NOMO-1 treated with DMSO at 0.1 percent for 48 hours (cell line): ENCODE data around the gene ESM1.

ENCODE experiments used
- DNase-seq: peaks from one replicate; lab custom pipeline; 2025; ENCODE audit not compliant: unreplicated experiment; lab: John Stamatoyannopoulos, UW

Gene ESM1

GRCh38 chr5:54986269-54986654 lies 869 bp upstream of the ESM1 start:
- no peak for DNase-seq

GRCh38 chr5:54981928-54982327 lies 3.5 kb downstream of the ESM1 start:
- no peak for DNase-seq

- no peak for DNase-seq
Measured at GRCh38 chr5:54975701-54976100, 9.7 kb downstream of the ESM1 start.

- DNase-seq = no peak
Measured at GRCh38 chr5:54969856-54970828, 15.3 kb downstream of the ESM1 start.

GRCh38 chr5:54969242-54969641 lies 16.2 kb downstream of the ESM1 start:
- DNase-seq = no peak

GRCh38 chr5:54965806-54966205 lies 19.6 kb downstream of the ESM1 start:
- no peak for DNase-seq

GRCh38 chr5:54964405-54964804 lies 21.0 kb downstream of the ESM1 start:
- DNase-seq = no peak

GRCh38 chr5:54959673-54960418 lies 25.5 kb downstream of the ESM1 start:
- peak; percentile 17 for DNase-seq

GRCh38 chr5:54956922-54957321 lies 28.5 kb downstream of the ESM1 start:
- no peak for DNase-seq

- DNase-seq = no peak
Measured at GRCh38 chr5:54947187-54947586, 38.2 kb downstream of the ESM1 start.

- no peak for DNase-seq
Measured at GRCh38 chr5:54946306-54946819, 39.0 kb downstream of the ESM1 start.

- peak; percentile 10 for DNase-seq
Measured at GRCh38 chr5:54944364-54944763, 41.0 kb downstream of the ESM1 start.

- no peak for DNase-seq
Measured at GRCh38 chr5:54942064-54942778, 43.2 kb downstream of the ESM1 start.

GRCh38 chr5:54936201-54936600 lies 49.2 kb downstream of the ESM1 start:
- no peak for DNase-seq

- no peak for DNase-seq
Measured at GRCh38 chr5:54932789-54933188, 52.6 kb downstream of the ESM1 start.

- no peak for DNase-seq
Measured at GRCh38 chr5:54930736-54931135, 54.7 kb downstream of the ESM1 start.
